ENCODE results near the gene MAML2. TPM values are rescaled to one million over a fixed set of nuclear protein-coding genes. Genes with fewer than 3 reads are reported as not detected.

The MAML2 gene
- total and polyA plus RNA-seq, 2 of the 13 experiments (the other 11 are each of a cell fraction or from before 2014, with no cell fraction given), result 2.3 to 25.9 TPM

DNA sequence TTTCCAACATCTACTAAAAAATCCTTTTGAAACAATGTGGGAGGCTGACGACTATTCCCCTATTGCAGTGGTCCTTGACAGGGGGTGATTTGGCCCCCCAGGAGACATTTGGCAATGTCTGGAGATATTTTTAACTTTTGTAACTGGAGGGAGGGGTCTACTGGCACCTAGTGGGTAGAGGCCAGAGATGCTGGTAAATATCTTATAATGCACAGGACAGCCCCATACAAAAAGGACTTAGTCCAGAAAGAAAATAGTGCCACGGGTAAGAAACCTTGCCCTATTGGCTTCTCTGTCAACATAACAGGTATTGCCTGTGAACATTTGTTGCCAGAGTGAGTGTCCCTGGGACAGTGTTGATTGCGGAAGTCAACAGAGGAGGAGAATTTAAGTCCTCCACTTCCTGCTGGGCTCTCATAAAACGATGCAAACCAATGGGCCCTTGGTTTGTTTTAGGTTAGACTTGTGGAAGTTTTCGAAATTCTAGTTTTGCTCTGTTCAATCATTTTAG is 101.6 kb downstream of the MAML2 start (continued):
- TF ChIP-seq, protein P1, sequence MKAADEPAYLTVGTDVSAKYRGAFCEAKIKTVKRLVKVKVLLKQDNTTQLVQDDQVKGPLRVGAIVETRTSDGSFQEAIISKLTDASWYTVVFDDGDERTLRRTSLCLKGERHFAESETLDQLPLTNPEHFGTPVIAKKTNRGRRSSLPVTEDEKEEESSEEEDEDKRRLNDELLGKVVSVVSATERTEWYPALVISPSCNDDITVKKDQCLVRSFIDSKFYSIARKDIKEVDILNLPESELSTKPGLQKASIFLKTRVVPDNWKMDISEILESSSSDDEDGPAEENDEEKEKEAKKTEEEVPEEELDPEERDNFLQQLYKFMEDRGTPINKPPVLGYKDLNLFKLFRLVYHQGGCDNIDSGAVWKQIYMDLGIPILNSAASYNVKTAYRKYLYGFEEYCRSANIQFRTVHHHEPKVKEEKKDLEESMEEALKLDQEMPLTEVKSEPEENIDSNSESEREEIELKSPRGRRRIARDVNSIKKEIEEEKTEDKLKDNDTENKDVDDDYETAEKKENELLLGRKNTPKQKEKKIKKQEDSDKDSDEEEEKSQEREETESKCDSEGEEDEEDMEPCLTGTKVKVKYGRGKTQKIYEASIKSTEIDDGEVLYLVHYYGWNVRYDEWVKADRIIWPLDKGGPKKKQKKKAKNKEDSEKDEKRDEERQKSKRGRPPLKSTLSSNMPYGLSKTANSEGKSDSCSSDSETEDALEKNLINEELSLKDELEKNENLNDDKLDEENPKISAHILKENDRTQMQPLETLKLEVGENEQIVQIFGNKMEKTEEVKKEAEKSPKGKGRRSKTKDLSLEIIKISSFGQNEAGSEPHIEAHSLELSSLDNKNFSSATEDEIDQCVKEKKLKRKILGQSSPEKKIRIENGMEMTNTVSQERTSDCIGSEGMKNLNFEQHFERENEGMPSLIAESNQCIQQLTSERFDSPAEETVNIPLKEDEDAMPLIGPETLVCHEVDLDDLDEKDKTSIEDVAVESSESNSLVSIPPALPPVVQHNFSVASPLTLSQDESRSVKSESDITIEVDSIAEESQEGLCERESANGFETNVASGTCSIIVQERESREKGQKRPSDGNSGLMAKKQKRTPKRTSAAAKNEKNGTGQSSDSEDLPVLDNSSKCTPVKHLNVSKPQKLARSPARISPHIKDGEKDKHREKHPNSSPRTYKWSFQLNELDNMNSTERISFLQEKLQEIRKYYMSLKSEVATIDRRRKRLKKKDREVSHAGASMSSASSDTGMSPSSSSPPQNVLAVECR (CRISPR knock-in tag; IDR thresholded peaks at IDR 0.05; ENCODE audit: borderline replicate concordance), result peak; percentile 43; the same call in 1 of the 2 replicates
- peak; percentile 55; the same call in 1 of the 2 replicates for TF ChIP-seq ZNF264 (CRISPR knock-in tag; IDR thresholded peaks at IDR 0.05)
- TF ChIP-seq ZZZ3 (CRISPR knock-in tag; IDR thresholded peaks at IDR 0.05; ENCODE audit: borderline replicate concordance), result no peak
- 0 out of 2 replicates have a peak, but pooled peaks have one; percentile 49 for TF ChIP-seq ZNF556 (CRISPR knock-in tag; IDR thresholded peaks at IDR 0.05; ENCODE audit: borderline replicate concordance)
- peak; percentile 24; the same call in 1 of the 2 replicates for TF ChIP-seq GATA4 (IDR thresholded peaks at IDR 0.05; ENCODE audit: borderline replicate concordance, low read depth)
- TF ChIP-seq CENPT (CRISPR knock-in tag; IDR thresholded peaks at IDR 0.05; ENCODE audit: low read depth), result no peak
- TF ChIP-seq PHF20 (CRISPR knock-in tag; IDR thresholded peaks at IDR 0.05), result 0 out of 2 replicates have a peak, but pooled peaks have one; percentile 27
- no peak for TF ChIP-seq MTA1 (CRISPR knock-in tag; IDR thresholded peaks at IDR 0.05; ENCODE audit: borderline replicate concordance)
- peak; percentile 34 for TF ChIP-seq BCL6 (CRISPR knock-in tag; IDR thresholded peaks at IDR 0.05)
- TF ChIP-seq HHEX (CRISPR knock-in tag; IDR thresholded peaks at IDR 0.05), result peak; percentile 41; the same call in 1 of the 2 replicates
- no peak for TF ChIP-seq CHCHD3 (CRISPR knock-in tag; IDR thresholded peaks at IDR 0.05)
- TF ChIP-seq RFX3 (CRISPR knock-in tag; IDR thresholded peaks at IDR 0.05), result no peak
- peak; percentile 59; the same call in 1 of the 2 replicates for TF ChIP-seq GABPB1 (CRISPR knock-in tag; IDR thresholded peaks at IDR 0.05)
- TF ChIP-seq, protein P2, sequence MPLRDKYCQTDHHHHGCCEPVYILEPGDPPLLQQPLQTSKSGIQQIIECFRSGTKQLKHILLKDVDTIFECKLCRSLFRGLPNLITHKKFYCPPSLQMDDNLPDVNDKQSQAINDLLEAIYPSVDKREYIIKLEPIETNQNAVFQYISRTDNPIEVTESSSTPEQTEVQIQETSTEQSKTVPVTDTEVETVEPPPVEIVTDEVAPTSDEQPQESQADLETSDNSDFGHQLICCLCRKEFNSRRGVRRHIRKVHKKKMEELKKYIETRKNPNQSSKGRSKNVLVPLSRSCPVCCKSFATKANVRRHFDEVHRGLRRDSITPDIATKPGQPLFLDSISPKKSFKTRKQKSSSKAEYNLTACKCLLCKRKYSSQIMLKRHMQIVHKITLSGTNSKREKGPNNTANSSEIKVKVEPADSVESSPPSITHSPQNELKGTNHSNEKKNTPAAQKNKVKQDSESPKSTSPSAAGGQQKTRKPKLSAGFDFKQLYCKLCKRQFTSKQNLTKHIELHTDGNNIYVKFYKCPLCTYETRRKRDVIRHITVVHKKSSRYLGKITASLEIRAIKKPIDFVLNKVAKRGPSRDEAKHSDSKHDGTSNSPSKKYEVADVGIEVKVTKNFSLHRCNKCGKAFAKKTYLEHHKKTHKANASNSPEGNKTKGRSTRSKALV (CRISPR knock-in tag; IDR thresholded peaks at IDR 0.05), result peak; percentile 57; the same call in 1 of the 2 replicates
- peak; percentile 36 for TF ChIP-seq GATAD1 (CRISPR knock-in tag; IDR thresholded peaks at IDR 0.05)
- TF ChIP-seq ZNF737 (CRISPR knock-in tag; IDR thresholded peaks at IDR 0.05; ENCODE audit: borderline replicate concordance), result no peak
- no peak for TF ChIP-seq HOXA7 (CRISPR knock-in tag; IDR thresholded peaks at IDR 0.05)
- no peak for TF ChIP-seq YY1 (IDR thresholded peaks at IDR 0.05; ENCODE audit: insufficient read depth, insufficient replicate concordance, low read depth, low read length)
